ENCODE data around the gene GAPT.

Gene GAPT

DNA sequence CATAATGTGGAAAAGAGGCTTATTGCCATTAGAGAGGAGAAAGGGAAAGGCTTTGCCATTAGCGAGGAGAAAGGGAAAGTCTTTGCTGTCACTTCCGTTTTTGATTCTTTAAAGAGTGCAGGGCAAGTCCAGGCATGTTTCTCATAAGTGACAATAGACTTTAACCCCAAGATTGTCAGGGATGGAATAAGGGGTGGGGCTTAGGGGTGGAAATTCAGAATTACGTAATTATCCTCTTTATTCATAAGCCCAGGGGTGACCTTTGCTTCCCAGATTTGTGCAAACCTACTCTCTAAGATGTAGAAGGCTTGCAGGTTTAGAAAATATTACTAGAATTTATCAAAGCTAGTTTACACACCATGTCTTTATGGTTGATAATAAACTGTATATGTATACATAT, 29.1 kb upstream of the GAPT start:
- DNase-seq (ENCODE audit: low read depth), result no peak

- DNase-seq (ENCODE audit: low read depth), result no peak
Observed at GRCh38 chr5:58462623-58463230, 28.5 kb upstream of the GAPT start.

- DNase-seq (ENCODE audit: low read depth), result no peak
Observed at GRCh38 chr5:58466939-58467338, 24.3 kb upstream of the GAPT start.

DNA sequence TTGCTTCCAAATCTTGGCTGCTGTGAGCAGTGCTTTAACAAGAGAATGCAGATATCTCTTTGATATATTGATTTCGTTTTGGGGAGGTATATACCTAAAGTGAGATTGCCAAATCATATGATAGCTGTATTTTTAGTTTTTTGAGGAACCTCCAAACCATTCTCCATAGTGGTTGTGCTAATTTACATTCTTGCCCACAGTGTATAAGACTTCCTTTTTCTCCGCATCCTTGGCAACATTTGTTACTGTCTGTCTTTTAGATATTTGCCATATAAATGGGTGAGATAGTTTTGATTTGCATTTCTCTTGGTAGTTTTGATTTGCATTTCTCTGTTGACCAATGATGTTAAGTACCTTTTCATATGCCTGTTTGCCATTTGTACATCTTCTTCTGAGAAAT, 21.3 kb upstream of the GAPT start:
- no peak for DNase-seq (ENCODE audit: low read depth)

- no peak for DNase-seq (ENCODE audit: low read depth)
Observed at GRCh38 chr5:58475404-58475803, 15.8 kb upstream of the GAPT start.

GRCh38 chr5:58477760-58478376, 13.4 kb upstream of the GAPT start:
- no peak for DNase-seq (ENCODE audit: low read depth)

GRCh38 chr5:58481066-58481676, 10.1 kb upstream of the GAPT start:
- DNase-seq (ENCODE audit: low read depth), result no peak

DNA sequence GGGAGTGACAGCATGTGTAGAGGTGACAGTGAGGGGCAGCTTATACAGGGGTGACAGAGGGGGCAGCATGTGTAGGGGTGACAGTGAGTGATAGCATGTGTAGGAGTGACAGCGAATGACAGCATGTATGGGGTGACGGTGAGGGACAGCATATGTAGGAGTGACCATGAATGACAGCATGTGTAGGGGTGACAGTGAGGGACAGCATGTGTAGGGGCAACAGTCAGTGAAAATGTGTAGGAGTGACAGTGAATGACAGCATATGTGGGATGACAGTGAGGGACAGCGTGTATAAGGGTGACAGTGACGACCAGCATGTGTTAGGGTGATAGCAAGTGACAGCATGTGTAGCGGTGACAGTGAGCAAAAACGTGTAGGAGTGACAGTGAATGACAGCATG, 9.4 kb upstream of the GAPT start:
- no peak for DNase-seq (ENCODE audit: low read depth)

DNA sequence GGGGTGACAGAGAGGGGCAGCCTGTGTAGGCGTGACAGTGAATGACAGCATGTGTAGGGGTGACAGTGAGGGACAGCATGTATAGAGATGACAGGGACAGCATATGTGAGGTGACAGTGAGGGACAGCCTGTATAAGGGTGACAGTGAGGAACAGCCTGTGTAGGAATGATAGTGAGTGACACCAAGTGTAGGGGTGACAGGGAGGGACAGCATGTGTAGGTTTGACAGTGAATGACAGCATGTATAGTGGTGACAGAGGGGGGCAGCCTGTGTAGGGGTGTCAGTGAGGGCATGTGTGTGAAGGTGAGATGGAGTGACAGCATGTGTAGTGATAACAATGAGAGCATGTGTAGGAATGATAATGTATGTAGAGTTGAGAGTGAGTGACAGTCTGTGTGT, 8.7 kb upstream of the GAPT start:
- DNase-seq (ENCODE audit: low read depth), result no peak

DNA sequence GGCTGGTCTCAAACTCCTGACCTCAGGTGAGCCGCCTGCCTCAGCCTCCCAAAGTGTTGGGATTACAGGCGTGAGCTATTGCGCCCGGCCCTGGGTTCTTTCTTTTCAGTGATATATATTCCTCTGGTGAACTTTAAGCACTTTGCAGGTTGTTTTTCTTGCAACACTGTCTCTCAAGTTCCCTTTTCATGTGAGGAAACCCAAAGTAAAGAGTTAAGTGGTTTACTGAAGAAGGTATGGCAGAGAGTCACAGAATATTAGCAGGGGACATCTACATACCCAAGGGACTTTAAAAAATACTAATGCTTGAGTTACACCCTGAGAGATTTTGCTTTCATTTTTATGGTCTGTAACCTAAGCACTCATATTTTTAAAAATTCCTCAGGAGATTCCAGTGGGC, 6.7 kb upstream of the GAPT start:
- no peak for DNase-seq (ENCODE audit: low read depth)

DNA sequence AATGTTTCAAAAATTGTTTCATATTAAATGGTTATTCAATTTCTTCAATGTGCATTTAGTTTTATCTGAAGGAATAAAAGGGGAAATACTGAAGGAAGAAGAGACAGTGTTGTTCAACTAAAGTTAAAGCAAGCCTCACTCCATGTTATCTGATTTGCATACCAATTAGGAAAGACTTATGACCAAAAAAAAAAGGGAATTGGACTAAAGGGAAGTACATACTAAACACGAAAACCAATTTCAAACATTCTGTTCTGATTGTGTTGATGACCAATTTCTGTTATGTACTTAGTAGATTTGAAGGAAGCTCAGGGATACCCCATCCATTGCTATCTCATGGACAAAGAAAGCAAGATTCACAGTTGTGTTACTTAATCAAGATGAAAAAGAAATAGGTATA, 4.9 kb upstream of the GAPT start:
- DNase-seq (ENCODE audit: low read depth), result no peak

GRCh38 chr5:58490402-58491050, 709 bp upstream of the GAPT start:
- DNase-seq (ENCODE audit: low read depth), result no peak

DNA sequence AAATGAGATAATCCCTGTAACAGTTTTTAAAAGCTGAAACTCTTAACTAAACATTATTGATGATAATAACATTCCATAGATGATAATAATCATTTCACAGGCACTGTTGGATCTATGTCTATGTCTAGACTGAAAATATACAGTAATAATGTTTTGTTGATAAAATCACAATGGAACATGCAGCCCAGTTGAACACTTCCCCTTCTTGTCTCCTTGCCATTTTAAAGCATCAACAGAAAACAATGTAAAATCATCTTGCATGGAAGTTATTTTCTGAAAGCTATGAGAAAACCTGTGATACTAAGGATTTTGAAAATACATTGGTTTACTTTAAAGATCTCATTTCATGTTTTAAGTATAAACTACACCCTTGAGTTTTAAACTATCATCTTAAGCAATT, 1.9 kb downstream of the GAPT start:
- no peak for DNase-seq (ENCODE audit: low read depth)

DNA sequence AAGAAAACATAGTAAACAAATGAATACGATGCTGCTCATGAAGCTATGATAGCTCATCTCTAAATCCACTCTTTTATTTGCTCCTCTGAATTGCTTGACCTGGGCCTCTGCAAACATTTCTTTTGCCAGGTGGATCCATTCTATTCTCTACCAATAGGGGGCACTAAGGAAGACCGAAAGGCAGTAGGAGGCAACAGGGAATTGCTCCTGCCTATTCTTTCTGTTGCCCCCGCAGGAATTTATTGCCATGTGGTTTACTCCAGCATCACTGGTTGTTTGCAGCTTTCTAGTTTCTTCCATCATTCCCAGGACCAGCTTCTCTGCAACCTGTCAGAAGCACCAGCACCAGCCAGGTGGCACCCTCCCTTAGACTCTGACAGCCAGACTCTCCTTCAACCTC, 5.3 kb downstream of the GAPT start:
- DNase-seq (ENCODE audit: low read depth), result no peak

- no peak for DNase-seq (ENCODE audit: low read depth)
Observed at GRCh38 chr5:58497386-58497785, 6.2 kb downstream of the GAPT start.

DNA sequence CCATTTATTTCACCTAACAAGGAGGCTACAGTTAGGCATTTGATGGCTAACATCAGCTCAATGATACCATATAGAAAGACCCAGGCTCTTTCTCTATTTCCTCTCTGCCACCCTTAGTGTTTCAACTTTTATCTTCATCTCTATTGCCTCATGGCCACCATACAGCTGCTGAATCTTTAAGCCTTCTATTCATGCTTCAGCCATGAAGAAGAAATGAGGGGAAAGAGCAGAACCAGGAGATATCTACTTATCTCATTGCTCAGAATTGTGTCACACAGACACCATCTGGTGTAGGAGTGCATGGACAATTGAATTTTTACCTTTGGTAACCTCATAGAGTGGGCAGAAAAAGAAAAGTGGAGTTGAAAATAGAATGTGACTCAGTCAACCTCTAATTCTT, 6.7 kb downstream of the GAPT start:
- no peak for DNase-seq (ENCODE audit: low read depth)

DNA sequence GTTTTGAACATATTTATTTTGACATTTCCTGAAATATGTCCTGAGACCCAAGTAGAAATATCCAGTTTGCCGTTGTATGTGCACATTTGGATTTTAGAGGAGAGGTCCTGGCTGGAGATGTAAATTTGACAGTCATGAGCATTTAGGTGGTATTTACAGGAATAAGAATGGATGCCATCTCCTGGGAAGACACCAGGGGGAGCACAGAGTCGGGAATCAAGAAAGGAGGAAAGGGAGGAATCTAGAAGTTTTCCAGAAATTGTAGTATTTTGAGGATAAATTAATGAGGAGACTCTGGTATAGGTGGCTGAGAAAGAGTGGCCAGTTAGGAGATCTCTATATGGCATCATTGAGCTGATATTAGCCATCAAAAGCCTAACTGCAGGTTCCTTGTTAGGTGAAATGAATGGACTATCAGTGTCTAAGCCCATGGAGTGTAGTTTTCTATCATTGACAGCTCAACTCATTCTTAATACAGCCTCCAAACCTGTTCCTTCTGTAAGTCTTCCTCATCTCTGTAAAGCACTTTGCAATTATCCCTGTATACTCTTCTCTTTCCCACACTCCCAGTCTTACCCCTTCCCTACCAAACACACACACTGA, 7.2 kb downstream of the GAPT start:
- no peak for DNase-seq (ENCODE audit: low read depth)

DNA sequence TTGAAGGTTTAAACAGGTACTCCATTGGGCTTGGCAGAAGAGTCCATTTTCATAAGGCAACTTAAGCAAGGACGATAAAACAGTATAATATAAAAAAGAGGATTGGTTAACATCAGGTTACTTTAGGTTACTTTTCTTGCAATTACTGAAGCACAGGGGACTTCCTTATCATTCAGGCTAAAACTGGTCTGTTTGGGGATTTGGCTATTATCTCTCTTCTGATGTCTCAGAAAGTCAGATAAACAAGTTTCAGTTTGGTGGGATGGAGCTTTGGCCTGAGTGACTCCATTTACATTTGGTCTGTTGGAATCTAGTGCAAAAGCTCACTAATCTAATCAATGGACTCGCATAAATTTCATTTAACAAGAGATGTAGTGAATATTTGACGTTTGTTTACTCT, 8.0 kb downstream of the GAPT start:
- DNase-seq (ENCODE audit: low read depth), result no peak

DNA sequence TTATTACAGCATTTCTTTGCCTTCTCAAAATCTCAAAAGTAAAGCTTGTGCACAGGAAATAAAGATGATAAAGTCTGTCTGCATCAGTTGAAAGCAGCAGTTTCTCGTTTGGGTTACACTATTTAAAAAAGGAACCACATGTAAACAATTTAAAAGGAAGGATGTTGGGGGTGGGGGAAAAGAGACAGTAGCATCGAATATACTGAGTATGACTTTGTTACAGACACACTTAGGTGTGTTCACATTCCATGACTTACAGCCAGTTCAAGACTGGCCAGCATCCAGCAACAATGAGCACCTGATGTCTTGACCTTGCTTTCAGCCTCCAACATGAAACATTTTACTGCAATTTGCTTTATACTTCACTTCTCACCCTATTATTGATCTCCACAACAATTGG, 8.7 kb downstream of the GAPT start:
- no peak for DNase-seq (ENCODE audit: low read depth)

GRCh38 chr5:58501778-58502417, 10.7 kb downstream of the GAPT start:
- DNase-seq (ENCODE audit: low read depth), result no peak

DNA sequence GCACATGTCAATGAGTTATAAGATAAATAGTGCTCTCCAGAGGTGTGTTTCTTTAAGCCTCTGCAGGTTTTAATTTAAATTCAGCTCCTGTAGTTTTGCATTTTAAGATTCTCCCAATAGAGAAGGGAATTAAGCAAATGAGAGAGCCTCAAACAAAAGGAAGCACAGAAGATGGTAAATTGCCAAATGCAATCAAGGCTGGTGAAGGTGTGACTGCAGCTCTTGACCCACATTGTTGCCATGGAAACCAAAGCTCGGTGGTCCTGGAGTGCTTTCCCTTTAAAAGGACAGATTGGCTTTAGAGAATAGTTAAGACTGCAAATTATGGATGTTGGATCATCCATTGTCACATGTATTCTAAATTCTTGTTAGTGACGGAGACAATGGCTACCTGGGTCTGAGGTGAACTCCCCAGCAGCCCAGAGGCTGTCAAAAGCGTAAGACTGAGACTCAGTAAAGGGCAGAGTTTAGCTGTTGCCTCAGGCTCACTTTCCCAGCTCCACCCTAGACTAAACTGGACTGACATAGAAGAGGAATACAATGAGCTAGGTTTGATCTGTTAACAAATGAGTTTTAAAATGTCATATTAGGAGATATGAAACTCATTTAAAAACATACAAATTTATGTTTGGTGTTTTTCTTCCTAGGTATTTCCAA, 12.3 kb downstream of the GAPT start:
- DNase-seq (ENCODE audit: low read depth), result no peak

DNA sequence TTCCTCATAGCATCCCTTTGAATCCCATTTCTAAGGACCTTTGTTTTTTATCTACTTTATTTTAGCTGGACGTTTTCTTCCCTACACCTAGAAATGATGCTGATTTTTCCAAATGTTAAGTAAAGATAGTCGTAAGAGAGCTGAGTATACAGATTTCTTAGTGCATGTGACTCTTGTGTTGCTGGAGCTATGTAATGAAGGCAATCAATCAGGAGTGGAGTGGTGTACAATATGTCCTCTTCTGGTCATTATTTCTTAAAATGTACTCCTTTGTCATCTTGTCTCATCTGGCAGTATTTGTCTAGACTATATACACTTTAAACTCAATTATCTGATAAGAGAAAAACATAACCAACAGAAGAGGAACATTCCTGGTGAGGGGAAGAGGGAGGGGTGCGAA, 13.5 kb downstream of the GAPT start:
- DNase-seq (ENCODE audit: low read depth), result no peak
